IMR-90 (cell line): ENCODE data around the gene PALS2. TPM values are rescaled to one million over a fixed set of nuclear protein-coding genes. Genes with fewer than 3 reads are reported as not detected.

Source experiments
- ATAC-seq: fragments of 200-7000 bp; cut with Tn5 transposase; 2 replicates; pipeline ENCODE4 v1.9.1; 2020; ENCODE audit warnings: low read depth, mild to moderate bottlenecking, moderate library complexity
- BruUV-seq: library from RNA; stranded (reverse); fragments of 400-500 nt; replicated peaks from 2 replicates; lab custom pipeline; 2021; lab: Mats Ljungman, UMichigan
- CTCF ChIA-PET: fragments of 300-600 bp; formaldehyde crosslinking; extraction: SDS; loops from one replicate; lab custom pipeline; 2021; ENCODE audit warnings: antibody characterized with exemption; lab: Yijun Ruan, JAX
- POLR2A ChIA-PET: fragments of 300-600 bp; sonication (Branson Sonifier 250); formaldehyde crosslinking; loops from one replicate; lab custom pipeline; 2022; ENCODE audit warnings: antibody characterized with exemption; ENCODE audit not compliant: unreplicated experiment; lab: Charles Lee
- DNase-seq: peaks from one replicate; pipeline ENCODE4 v3.0.0; 2013
- H2AFZ ChIP-seq: replicated peaks from 2 replicates; pipeline ENCODE3; 2013; ENCODE audit warnings: low read length, mild to moderate bottlenecking; ENCODE audit not compliant: poor library complexity
- H2AK5ac ChIP-seq: 2 replicates; pipeline ENCODE4 v1.6.1; 2013; ENCODE audit warnings: low read depth, low read length, inconsistent platforms
- H2AK9ac ChIP-seq: replicated peaks from 2 replicates; pipeline ENCODE3; 2013; ENCODE audit warnings: mild to moderate bottlenecking, low read depth, low read length, moderate library complexity; ENCODE audit not compliant: poor library complexity
- H2BK120ac ChIP-seq: 2 replicates; pipeline ENCODE4 v1.6.1; 2013; ENCODE audit warnings: low read depth, low read length, inconsistent platforms
- H2BK15ac ChIP-seq: 3 replicates; pipeline ENCODE4 v1.6.1; 2013; ENCODE audit warnings: low read depth, low read length, inconsistent platforms
- H2BK20ac ChIP-seq: 2 replicates; pipeline ENCODE4 v1.6.1; 2013; ENCODE audit warnings: low read depth, mild to moderate bottlenecking, inconsistent platforms, low read length, moderate library complexity
- H2BK5ac ChIP-seq: 2 replicates; pipeline ENCODE4 v1.6.1; 2013; ENCODE audit warnings: mild to moderate bottlenecking, low read depth, low read length, inconsistent platforms; ENCODE audit not compliant: poor library complexity, severe bottlenecking
- H3K14ac ChIP-seq: replicated peaks from 2 replicates; pipeline ENCODE4 v1.6.1; 2013; ENCODE audit warnings: low read depth, low read length, inconsistent platforms
- H3K18ac ChIP-seq: 2 replicates; pipeline ENCODE4 v1.6.1; 2013; ENCODE audit warnings: low read depth, low read length, control low read depth
- H3K23ac ChIP-seq: 2 replicates; pipeline ENCODE4 v1.6.1; 2013; ENCODE audit warnings: low read depth, low read length, inconsistent platforms
- H3K27ac ChIP-seq: 2 replicates; pipeline ENCODE4 v1.5.1; 2013; ENCODE audit warnings: mild to moderate bottlenecking, control low read depth, low read length; ENCODE audit not compliant: insufficient read depth
- H3K27me3 ChIP-seq: 2 replicates; pipeline ENCODE4 v1.6.1; 2013; ENCODE audit warnings: low read length; ENCODE audit not compliant: control insufficient read depth, insufficient read depth
- H3K36me3 ChIP-seq: 2 replicates; pipeline ENCODE4 v1.6.1; 2013; ENCODE audit warnings: low read length, mixed read lengths; ENCODE audit not compliant: control insufficient read depth, insufficient read depth
- H3K4ac ChIP-seq: 2 replicates; pipeline ENCODE4 v1.6.1; 2013; ENCODE audit warnings: low read depth, low read length, inconsistent platforms
- H3K4me1 ChIP-seq: 2 replicates; pipeline ENCODE4 v1.6.1; 2013; ENCODE audit warnings: low read length, mixed read lengths; ENCODE audit not compliant: control insufficient read depth, insufficient read depth
- H3K4me2 ChIP-seq: 2 replicates; pipeline ENCODE4 v1.6.1; 2013; ENCODE audit warnings: low read depth, mild to moderate bottlenecking, control low read depth, low read length, moderate library complexity
- H3K4me3 ChIP-seq: 2 replicates; pipeline ENCODE4 v1.5.1; 2013; ENCODE audit warnings: low read depth, mild to moderate bottlenecking, control low read depth, low read length, moderate library complexity; ENCODE audit not compliant: insufficient read depth
- H3K56ac ChIP-seq: 2 replicates; pipeline ENCODE4 v1.6.1; 2013; ENCODE audit warnings: low read length, inconsistent platforms; ENCODE audit not compliant: insufficient read depth; ENCODE audit errors: extremely low read depth
- H3K79me1 ChIP-seq, 2 experiments: 2 replicates each; pipeline ENCODE4 v1.6.1; 2013; ENCODE audit warnings: low read length in 2 of 2, inconsistent platforms in 1 of 2, low read depth in 1 of 2
- H3K9ac ChIP-seq: 2 replicates; pipeline ENCODE4 v1.6.1; 2013; ENCODE audit warnings: low read depth, low read length, control low read depth
- H3K9me1 ChIP-seq: 2 replicates; pipeline ENCODE4 v1.6.1; 2013; ENCODE audit warnings: low read length, inconsistent platforms; ENCODE audit not compliant: insufficient read depth
- H3K9me3 ChIP-seq: 2 replicates; pipeline ENCODE4 v1.6.1; 2013; ENCODE audit warnings: low read length; ENCODE audit not compliant: control insufficient read depth, insufficient read depth
- H4K20me1 ChIP-seq: 2 replicates; pipeline ENCODE4 v1.6.1; 2013; ENCODE audit warnings: low read length, inconsistent platforms; ENCODE audit not compliant: insufficient read depth
- H4K5ac ChIP-seq: 2 replicates; pipeline ENCODE4 v1.6.1; 2013; ENCODE audit warnings: mild to moderate bottlenecking, low read depth, low read length, control low read depth
- H4K8ac ChIP-seq, 2 experiments: 2 replicates each; pipeline ENCODE4 v1.6.1; 2013; ENCODE audit warnings: low read depth in 2 of 2, low read length in 2 of 2, control low read depth in 1 of 2, inconsistent platforms in 1 of 2
- H4K91ac ChIP-seq: 2 replicates; pipeline ENCODE4 v1.6.1; 2013; ENCODE audit warnings: low read depth, low read length, inconsistent platforms; ENCODE audit not compliant: insufficient read depth
- BHLHE40 ChIP-seq: fragments of 150-350 bp; IDR thresholded peaks from 2 replicates; pipeline ENCODE4 v1.6.1; 2016; ENCODE audit warnings: mild to moderate bottlenecking, low read depth, low read length
- CEBPB ChIP-seq: IDR thresholded peaks from 2 replicates; pipeline ENCODE4 v1.6.1; 2012; ENCODE audit warnings: low read depth, low read length, improper control_type of control experiment
- CHD1 ChIP-seq: IDR thresholded peaks from 2 replicates; pipeline ENCODE4 v1.6.1; 2012; ENCODE audit warnings: low read depth, low read length, improper control_type of control experiment
- FOS ChIP-seq: fragments of 150-350 bp; IDR thresholded peaks from 2 replicates; pipeline ENCODE4 v1.6.1; 2016; ENCODE audit warnings: low read depth, low read length
- MAFK ChIP-seq: IDR thresholded peaks from 2 replicates; pipeline ENCODE4 v1.6.1; 2012; ENCODE audit warnings: low read depth, low read length, improper control_type of control experiment
- MAZ ChIP-seq: IDR thresholded peaks from 2 replicates; pipeline ENCODE4 v1.6.1; 2012; ENCODE audit warnings: low read depth, mild to moderate bottlenecking, low read length, improper control_type of control experiment, moderate library complexity, borderline replicate concordance
- MXI1 ChIP-seq: IDR thresholded peaks from 2 replicates; pipeline ENCODE4 v1.6.1; 2012; ENCODE audit warnings: low read depth, mild to moderate bottlenecking, low read length, moderate library complexity, borderline replicate concordance
- NFE2L2 ChIP-seq: fragments of 150-350 bp; IDR thresholded peaks from 2 replicates; pipeline ENCODE4 v1.6.1; 2016; ENCODE audit warnings: low read depth, mild to moderate bottlenecking, low read length
- POLR2A ChIP-seq: IDR thresholded peaks from 2 replicates; pipeline ENCODE4 v1.6.1; 2012; ENCODE audit warnings: mild to moderate bottlenecking, low read depth, low read length
- RAD21 ChIP-seq: IDR thresholded peaks from 2 replicates; pipeline ENCODE4 v1.6.1; 2012; ENCODE audit warnings: low read length, improper control_type of control experiment
- RCOR1 ChIP-seq: IDR thresholded peaks from 2 replicates; pipeline ENCODE4 v1.6.1; 2012; ENCODE audit warnings: mild to moderate bottlenecking, low read length, improper control_type of control experiment; ENCODE audit not compliant: insufficient replicate concordance
- RFX5 ChIP-seq: IDR thresholded peaks from 2 replicates; pipeline ENCODE4 v1.8.0; 2012; ENCODE audit warnings: low read depth, mild to moderate bottlenecking, low read length, moderate library complexity
- SMC3 ChIP-seq: fragments of 150-350 bp; IDR thresholded peaks from 2 replicates; pipeline ENCODE4 v1.6.1; 2016; ENCODE audit warnings: low read depth, mild to moderate bottlenecking, antibody characterized with exemption, low read length, moderate library complexity
- WGBS, 2 experiments: methylation state at CpG; one replicate each; pipeline versions ENCODE4 v1.1.5 to v1.1.7; 2013; ENCODE audit warnings: missing lambda C conversion rate in 2 of 2; ENCODE audit not compliant: insufficient read length in 1 of 2; ENCODE audit errors: extremely low coverage in 2 of 2; 5-methylcytosine and 5-hydroxymethylcytosine counted together
- dilution Hi-C: fragments of 300-500 bp; cut with HindIII; formaldehyde crosslinking; loops from one replicate; pipeline ENCODE4 v1.14.3; 2018; ENCODE audit warnings: low sequenced_read_pairs; ENCODE audit not compliant: unreplicated experiment
- in situ Hi-C: fragments of 300-500 bp; cut with MboI; formaldehyde crosslinking; loops from 3 replicates; pipeline ENCODE4 v1.14.3; 2019; ENCODE audit warnings: low sequenced_read_pairs, inconsistent platforms, mixed read lengths
- intact Hi-C: fragments of 100-400 bp; cut with micrococcal nuclease; formaldehyde crosslinking; loops from 2 replicates; pipeline ENCODE4 v1.10.0; 2022
- polyA plus RNA-seq, 3 experiments: library from polyadenylated mRNA; depleted of rRNA; stranded (reverse); fragments of >200 nt; gene quantifications; 2 replicates each; pipeline ENCODE4 v1.2.3, GENCODE V29; 2012; ENCODE audit warnings: low replicate concordance in 1 of 3
- total RNA-seq: library from RNA; depleted of rRNA; stranded (reverse); fragments of >200 nt; gene quantifications from 2 replicates; pipeline ENCODE4 v1.2.3, GENCODE V29; 2012
- TF ChIP-seq, protein P1 (sequence below): conservative IDR thresholded peaks from 2 replicates; pipeline ENCODE4 v1.5.1; 2012; ENCODE audit warnings: mild to moderate bottlenecking, low read depth, low read length, improper control_type of control experiment
- TF ChIP-seq, protein P2 (sequence below): fragments of 150-350 bp; IDR thresholded peaks from 2 replicates; pipeline ENCODE4 v1.6.1; 2017; ENCODE audit warnings: mild to moderate bottlenecking, antibody characterized with exemption, low read length, low read depth
- TF ChIP-seq, protein P3 (sequence below): fragments of 150-350 bp; IDR thresholded peaks from 2 replicates; pipeline ENCODE4 v1.6.1; 2016; ENCODE audit warnings: low read depth, mild to moderate bottlenecking, low read length, moderate library complexity, borderline replicate concordance

PALS2 gene
- total and polyA plus RNA-seq, 2 of the 4 experiments (the other 2 are of a cell fraction), result 8.8 to 15.4 TPM

DNA sequence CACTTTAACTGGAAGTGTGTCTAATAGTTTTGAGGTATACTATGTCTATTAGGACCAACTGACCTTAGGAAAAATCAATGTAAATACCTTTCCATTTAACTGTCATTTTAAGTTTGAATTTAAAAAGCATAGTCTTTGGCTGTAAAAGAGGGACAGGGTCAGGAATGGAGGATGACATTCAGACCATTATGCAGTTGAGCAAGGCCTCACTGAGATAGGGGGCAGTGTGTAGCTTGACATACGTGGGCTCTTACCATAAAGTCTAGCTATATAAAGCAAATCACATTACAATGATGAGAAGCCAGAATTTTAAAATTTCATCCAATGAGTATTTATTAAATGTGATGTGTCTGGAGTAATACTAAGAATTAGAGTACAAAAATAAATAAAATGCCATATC lies 17.9 kb downstream of the PALS2 start:
- Histone ChIP-seq H3K4me2 (no peak overlapping the region), H2AK5ac (no peak overlapping the region), H2BK5ac (no peak overlapping the region), H2BK15ac (no peak overlapping the region), H2BK20ac (no peak overlapping the region), H2BK120ac (no peak overlapping the region), H3K9me3 (no peaks in the 10 kb centered on the region), H4K91ac (no peak overlapping the region), H2AK9ac (no peak overlapping the region), H3K27ac (no peak overlapping the region), H3K79me1 (peaks cover 20 to 21% of the 10 kb centered on the region in 2 experiments), H4K20me1 (no peaks in the 10 kb centered on the region), H2AFZ (no peak overlapping the region), H3K9ac (no peak overlapping the region), H3K23ac (no peak overlapping the region), H3K4me3 (no peak overlapping the region), H3K9me1 (no peaks in the 10 kb centered on the region), H3K4ac (no peak overlapping the region), H3K4me1 (no peaks in the 10 kb centered on the region), H3K27me3 (no peaks in the 10 kb centered on the region), H3K18ac (no peak overlapping the region), H4K5ac (no peak overlapping the region), H3K14ac (no peak overlapping the region), H3K56ac (no peak overlapping the region), H4K8ac (no peak overlapping the region), H3K36me3 (no peaks in the 10 kb centered on the region)
- ChIA-PET POLR2A (no interaction called here), CTCF (no interaction called here)
- DNase-seq, result no peak
- intact Hi-C loops (no loop called here), in situ Hi-C loops (no loop called here), dilution Hi-C loops (no loop called here)
- BruUV-seq, result no TSS peak
- WGBS, 2 experiments, result no CpG with 5 or more reads among the region's 1 CpG
- no peak for ATAC-seq
- TF ChIP-seq MAZ (no peak), BHLHE40 (no peak), POLR2A (no peak), CEBPB (no peak), MXI1 (no peak), SMC3 (no peak), FOS (no peak), CHD1 (no peak), RFX5 (no peak), MAFK (no peak), RAD21 (no peak), NFE2L2 (no peak), RCOR1 (no peak)
- TF ChIP-seq, protein P1, sequence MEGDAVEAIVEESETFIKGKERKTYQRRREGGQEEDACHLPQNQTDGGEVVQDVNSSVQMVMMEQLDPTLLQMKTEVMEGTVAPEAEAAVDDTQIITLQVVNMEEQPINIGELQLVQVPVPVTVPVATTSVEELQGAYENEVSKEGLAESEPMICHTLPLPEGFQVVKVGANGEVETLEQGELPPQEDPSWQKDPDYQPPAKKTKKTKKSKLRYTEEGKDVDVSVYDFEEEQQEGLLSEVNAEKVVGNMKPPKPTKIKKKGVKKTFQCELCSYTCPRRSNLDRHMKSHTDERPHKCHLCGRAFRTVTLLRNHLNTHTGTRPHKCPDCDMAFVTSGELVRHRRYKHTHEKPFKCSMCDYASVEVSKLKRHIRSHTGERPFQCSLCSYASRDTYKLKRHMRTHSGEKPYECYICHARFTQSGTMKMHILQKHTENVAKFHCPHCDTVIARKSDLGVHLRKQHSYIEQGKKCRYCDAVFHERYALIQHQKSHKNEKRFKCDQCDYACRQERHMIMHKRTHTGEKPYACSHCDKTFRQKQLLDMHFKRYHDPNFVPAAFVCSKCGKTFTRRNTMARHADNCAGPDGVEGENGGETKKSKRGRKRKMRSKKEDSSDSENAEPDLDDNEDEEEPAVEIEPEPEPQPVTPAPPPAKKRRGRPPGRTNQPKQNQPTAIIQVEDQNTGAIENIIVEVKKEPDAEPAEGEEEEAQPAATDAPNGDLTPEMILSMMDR, result no peak
- TF ChIP-seq, protein P2, sequence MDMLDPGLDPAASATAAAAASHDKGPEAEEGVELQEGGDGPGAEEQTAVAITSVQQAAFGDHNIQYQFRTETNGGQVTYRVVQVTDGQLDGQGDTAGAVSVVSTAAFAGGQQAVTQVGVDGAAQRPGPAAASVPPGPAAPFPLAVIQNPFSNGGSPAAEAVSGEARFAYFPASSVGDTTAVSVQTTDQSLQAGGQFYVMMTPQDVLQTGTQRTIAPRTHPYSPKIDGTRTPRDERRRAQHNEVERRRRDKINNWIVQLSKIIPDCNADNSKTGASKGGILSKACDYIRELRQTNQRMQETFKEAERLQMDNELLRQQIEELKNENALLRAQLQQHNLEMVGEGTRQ, result no peak
- TF ChIP-seq, protein P3, sequence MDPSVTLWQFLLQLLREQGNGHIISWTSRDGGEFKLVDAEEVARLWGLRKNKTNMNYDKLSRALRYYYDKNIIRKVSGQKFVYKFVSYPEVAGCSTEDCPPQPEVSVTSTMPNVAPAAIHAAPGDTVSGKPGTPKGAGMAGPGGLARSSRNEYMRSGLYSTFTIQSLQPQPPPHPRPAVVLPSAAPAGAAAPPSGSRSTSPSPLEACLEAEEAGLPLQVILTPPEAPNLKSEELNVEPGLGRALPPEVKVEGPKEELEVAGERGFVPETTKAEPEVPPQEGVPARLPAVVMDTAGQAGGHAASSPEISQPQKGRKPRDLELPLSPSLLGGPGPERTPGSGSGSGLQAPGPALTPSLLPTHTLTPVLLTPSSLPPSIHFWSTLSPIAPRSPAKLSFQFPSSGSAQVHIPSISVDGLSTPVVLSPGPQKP, result no peak
